Activated naive CD4-positive, alpha-beta T cell treated with anti-CD3 and anti-CD28 coated beads, Interleukin-2, amount 50 U/mL, for 16 hours (primary cell): ENCODE measurements around the gene CMSS1.

ENCODE experiments used
- DNase-seq: peaks from one replicate; pipeline ENCODE4 v3.0.0-alpha.2; 2020

The CMSS1 gene

GRCh38 chr3:99943931-99944761, 126.5 kb downstream of the CMSS1 start:
- DNase-seq, result no peak

GRCh38 chr3:99945328-99945995, 127.8 kb downstream of the CMSS1 start:
- no peak for DNase-seq

- no peak for DNase-seq
Observed at GRCh38 chr3:99947356-99947755, 129.7 kb downstream of the CMSS1 start.

DNA sequence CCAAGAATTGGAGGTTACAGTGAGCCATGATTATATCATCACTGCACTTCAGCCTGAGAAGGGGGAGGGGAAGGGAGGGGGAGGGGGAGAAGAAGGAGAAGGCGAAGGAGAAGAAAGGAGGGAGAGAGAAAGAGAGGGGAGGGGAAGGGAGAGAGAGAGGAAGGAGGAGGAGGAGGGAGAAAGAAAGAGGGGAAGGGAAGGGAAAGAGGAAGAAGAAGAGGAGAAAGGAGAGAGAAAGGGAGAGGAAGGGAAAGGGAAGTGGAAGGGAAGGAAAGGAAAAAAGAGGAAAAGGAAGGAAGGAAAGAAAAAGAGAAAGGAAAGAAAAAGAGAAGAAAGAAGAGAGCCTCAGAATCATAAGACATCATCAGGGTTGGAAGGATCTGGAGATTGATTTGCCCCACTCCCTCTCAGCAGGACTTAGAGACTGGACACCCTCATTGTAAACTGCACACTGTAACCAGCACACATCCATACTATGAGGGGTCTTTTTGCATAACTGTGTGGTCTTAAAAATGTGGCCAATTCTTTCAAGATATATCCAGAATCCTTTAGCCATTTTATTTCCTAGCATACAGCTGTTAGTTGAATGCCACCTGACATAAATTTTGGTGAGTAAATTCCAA, 130.9 kb downstream of the CMSS1 start:
- DNase-seq, result no peak

DNA sequence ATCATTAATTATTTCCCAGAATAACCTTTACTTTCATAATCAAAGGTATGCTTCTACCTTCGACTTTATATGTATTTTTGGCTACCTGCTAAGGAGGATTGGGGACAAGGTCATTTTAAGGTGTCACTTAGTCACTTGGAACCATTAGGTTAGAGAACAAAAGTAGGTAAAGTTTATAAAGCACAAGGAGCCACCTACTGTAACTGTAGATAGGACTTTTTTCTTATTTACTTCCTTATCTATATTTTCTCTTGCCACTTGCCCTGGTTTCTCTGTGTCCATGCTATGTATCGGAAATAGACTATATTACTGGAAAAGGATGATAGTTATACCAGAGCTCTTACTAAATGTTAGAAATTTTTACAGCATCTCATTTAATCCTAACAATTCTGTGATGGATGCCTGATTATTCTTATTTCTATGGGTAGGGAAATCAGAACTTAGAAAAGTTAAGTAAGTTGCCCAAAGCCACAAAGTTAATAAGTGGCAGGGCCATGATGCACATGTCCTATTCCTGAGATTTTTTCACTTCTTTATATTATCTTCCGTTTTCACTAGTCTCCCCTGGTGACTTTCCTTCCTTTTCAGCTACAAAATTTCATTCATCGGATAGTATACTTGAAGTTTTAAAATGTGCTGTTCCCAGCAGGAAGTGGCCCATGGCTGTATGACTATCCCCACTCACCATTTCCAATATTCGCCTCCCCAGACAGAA, 132.5 kb downstream of the CMSS1 start:
- no peak for DNase-seq

GRCh38 chr3:99950921-99951320, 133.3 kb downstream of the CMSS1 start:
- DNase-seq, result no peak

GRCh38 chr3:99951701-99952100, 134.0 kb downstream of the CMSS1 start:
- no peak for DNase-seq

- no peak for DNase-seq
Observed at GRCh38 chr3:99952306-99952705, 134.6 kb downstream of the CMSS1 start.

DNA sequence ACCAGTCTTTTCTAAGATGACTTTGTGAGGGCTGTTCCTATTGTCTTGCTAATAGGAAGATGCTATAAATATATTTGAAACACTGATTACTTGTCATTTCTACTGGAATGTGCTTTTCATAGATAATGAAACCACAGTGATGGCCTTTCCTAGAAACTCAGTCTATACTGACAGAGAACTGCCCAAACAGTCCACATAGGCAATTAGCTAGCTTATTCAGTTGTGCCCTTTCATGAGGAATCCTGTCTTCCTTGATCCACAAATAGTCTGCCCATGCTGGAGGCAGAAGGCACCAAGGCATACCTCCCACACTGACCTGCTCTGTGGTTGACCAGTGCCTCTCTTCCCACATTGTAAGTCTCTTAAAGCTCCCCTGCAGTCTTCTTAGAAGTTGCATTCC, 135.9 kb downstream of the CMSS1 start:
- no peak for DNase-seq

DNA sequence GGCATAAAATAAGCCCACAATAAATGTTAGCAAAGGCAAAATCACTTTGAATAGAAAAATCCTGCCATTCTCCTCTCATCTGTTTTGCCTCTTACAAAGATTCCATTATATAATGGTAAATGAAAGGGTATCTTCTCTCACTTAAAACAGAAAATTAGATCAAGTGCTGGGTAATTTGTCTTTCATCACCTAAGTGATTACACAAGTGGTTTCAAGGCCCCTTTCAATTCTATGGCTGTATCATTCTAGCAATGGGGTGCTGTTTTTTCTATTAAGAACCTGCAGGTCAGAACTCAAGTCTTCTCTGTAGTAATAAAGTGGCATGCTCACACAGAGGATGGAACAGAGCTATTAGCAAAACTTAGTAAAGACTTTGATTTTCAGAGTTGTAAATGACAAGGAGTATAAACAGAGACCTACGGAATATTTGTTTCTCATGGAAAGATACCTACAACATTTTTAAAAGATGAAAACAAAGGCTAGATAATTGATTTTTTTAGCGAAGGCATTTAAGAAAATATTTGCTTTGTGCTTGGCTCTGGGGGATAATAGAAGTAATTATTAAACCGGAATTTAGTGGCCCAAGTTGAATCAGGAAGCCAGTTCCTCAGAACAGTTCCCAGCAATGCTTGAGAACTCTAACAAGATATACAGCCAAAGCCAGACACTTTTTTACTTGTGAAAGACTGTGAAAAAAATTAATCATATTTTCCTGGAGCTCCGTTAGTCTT, 137.4 kb downstream of the CMSS1 start:
- no peak for DNase-seq

DNA sequence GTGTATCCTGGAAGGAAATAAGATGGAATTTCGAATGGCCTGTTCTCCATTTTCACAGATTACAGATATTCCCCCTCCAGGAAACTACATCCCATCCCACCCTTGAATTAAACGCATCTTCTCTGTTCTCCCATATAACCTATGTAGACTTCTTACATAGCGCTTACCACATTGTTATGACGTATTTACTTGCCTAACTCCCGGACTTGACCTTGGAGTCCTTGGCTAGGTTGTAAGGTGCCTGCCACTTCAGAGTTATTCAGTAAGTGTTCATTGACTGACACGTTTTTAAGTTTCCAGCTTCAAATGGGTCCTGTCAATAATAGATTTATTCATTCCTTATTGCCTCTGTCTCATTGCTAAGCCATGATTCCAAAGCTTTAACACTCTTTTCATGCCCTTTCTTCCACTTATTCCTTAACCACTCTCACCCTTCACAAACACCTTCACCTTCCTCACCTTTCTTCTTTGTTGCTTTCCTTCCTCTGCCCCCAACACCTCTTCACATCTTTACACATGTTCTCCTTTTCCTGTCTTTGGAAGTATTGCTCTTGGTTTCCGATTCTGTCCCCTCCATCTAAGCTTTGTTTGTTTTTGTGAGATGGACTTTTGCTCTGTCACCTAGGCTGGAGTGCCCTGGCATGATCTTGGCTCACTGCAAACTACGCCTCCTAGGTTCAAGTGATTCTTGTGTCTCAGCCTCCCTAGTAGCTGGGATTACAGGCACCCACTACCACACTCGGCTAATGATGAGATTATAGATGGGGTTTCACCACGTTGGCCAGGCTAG, 138.3 kb downstream of the CMSS1 start:
- DNase-seq, result no peak

GRCh38 chr3:99957151-99957796, 139.6 kb downstream of the CMSS1 start:
- DNase-seq, result no peak

DNA sequence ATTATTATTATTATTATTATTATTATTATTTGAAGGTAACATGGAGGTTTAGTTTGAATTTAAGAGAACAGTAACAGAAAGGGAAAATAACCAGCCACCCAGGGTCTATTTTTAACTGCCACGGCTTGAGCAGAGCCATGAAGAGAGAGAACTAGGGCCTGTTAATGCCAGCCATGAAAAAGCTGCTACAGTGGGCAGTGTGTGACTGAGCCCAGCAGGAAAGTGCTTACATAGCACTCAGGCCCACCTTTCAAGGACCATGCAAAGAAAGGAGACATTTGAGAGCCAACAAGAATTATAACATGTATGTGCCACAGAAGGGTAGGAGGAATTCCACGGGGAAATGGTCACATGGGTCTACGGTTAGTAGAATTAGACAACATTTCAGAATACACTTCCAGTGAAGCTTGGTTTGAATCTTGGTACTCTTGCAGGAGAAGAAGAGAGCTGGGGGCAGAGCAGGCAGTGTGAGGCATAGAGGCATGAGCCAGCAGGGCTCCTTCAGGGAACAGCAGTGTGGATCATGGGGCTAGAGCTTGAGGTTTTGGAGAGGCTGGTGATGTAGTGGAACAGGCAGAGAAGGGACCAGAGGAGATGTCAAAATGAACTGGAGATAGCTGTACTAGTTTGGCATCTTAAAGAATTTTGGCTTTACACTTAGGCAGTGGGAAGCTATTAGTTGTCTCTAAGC, 140.7 kb downstream of the CMSS1 start:
- no peak for DNase-seq

DNA sequence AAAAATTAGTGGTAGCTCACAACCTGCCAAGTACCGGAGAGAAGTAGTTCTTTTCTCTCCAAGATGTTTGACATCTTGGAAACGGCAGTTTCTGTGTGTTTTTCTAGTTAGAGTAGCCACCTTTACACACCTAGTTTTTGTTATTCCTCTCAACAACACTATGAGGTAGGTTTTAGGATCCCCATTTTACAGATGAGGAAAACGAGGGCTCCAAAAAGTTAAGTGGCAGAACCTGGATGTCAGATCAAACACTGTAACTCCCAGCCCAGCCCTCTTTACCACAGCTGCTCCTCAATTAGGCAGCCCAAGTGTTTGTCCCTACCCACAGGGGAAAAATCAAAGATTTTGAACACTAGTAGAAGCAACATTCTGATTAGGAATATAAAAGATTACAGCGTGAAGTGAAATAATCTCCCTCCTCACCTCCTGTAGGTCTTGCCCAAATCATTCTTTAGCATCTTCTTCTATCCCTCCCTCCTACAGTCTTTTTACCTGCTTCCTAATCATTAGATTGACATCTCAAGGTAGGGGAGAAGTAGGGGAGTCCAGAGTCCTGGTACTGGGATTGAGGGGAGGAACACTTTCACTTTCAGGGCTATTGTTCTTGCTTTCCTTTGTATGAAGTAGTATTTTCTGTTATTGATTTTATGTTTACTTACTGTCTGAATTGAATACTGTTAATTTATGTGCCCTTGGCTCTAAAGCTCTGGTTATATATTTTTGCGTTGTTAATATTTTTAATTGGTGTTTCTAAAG, 142.6 kb downstream of the CMSS1 start:
- DNase-seq, result no peak

DNA sequence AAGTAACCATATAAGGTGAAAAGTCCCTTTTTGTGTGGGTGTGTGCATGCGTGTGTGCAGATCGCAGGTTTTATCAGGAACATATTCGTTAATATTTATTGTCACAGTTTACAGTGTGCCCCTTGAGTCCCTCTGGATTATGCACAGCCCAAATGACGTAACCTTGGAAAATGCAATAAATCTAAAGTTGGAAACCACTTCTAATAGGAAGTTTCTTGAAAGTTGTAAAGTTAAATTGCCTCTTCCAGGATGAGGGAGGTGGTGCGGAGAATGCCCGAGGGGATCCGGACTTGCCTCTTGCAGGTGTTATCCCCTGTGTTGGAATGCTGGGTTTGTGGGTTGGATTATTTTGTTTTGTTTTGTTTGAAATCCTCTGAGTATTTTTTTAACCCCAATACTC, 143.3 kb downstream of the CMSS1 start:
- no peak for DNase-seq

- DNase-seq, result no peak
Observed at GRCh38 chr3:99961756-99962515, 144.3 kb downstream of the CMSS1 start.

GRCh38 chr3:99962703-99963102, 145.0 kb downstream of the CMSS1 start:
- no peak for DNase-seq

DNA sequence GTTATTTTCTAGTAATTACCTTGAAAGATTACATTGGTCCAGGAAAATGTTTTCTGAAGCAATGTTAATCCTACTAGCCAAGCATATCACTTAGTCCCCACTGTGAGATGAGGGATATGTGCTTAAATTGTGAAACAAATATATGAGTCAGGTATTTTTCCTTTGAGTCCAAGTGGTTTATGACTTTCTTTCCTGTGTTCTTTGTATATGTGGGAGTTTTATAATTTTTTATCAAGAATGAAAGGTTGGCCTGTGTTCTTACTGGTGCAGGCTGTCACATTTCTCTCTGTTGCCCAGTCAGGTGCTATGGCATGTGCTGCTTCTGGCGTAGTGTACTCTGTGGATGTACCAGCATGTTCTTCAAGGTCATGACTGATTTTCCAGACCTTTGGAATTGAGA, 147.4 kb downstream of the CMSS1 start:
- DNase-seq, result no peak
